AG04450 (cell line): Measurements from ENCODE around the gene RAPGEF3. TPM values are rescaled to one million over a fixed set of nuclear protein-coding genes. Genes with fewer than 3 reads are reported as not detected.

ENCODE experiments used
- CTCF ChIA-PET: fragments of 300-600, 350-600 bp; formaldehyde crosslinking; extraction: SDS; loops from one replicate; lab custom pipeline; 2022; ENCODE audit warnings: antibody characterized with exemption, inconsistent platforms; lab: Charles Lee
- POLR2A ChIA-PET: fragments of 350-600 bp; formaldehyde crosslinking; extraction: SDS; loops from one replicate; lab custom pipeline; 2021; ENCODE audit warnings: antibody characterized with exemption, inconsistent platforms; lab: Yijun Ruan, JAX
- DNase-seq: peaks from one replicate; pipeline ENCODE4 v3.0.0-alpha.2; 2011; ENCODE audit warnings: low read depth, low spot score
- H3K27ac ChIP-seq: one replicate; pipeline ENCODE4 v1.5.1; 2012; ENCODE audit warnings: low read depth, low read length, control low read depth
- H3K27me3 ChIP-seq: one replicate; pipeline ENCODE4 v1.6.0; 2012; ENCODE audit warnings: low read length; ENCODE audit not compliant: control insufficient read depth, insufficient read depth
- H3K4me3 ChIP-seq: 2 replicates; pipeline ENCODE4 v1.5.1; 2011; ENCODE audit warnings: mild to moderate bottlenecking, low read depth, low read length, control low read depth
- H3K9me3 ChIP-seq: 2 replicates; pipeline ENCODE4 v1.5.1; 2012; ENCODE audit warnings: low read length; ENCODE audit not compliant: control insufficient read depth, insufficient read depth
- polyA plus RNA-seq: library from polyadenylated mRNA; depleted of rRNA; stranded (reverse); fragments of >200 nt; gene quantifications from 2 replicates; pipeline ENCODE4 v1.2.3, GENCODE V29; 2011
- TF ChIP-seq, protein P1 (sequence below): IDR thresholded peaks from 2 replicates; pipeline ENCODE4 v1.5.1; 2011; ENCODE audit warnings: low read depth, low read length, control low read depth, inconsistent platforms

Gene RAPGEF3
- polyA plus RNA-seq, 1 experiment, result 1.7 TPM

DNA sequence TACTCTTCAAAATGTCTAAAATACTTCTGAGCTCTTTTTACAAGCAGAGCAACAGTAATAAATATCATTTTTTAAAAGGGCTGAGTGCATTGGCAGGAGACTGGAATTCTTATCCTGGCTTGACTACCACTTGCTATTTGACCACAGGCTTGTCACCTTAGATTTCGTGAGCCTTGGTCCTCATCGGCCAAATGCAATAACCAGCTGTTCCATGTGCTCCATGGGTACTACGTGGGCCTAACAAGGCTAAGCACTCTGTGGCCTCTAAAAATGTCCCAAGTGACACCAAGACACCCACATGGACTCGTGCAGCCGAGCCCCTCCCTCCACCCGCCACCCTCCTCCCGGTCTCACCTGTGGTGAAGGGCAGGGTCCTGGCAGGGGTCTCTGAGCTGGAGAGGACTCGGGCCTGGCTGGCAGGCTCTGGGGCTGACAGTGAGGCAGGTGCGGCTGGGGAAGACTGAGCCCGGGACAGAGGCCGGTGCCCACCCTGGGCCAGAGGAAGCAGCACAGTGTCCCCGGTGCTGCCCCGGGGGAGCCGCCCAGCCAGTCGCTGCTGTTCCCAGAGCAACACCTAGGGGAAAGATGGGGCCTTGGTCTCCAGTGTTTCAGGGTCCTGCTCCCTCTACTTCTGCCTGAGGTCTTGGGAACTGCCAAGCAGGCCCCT, 34.5 kb upstream of the RAPGEF3 start:
- no peak overlapping the region for H3K27ac ChIP-seq
- no peak overlapping the region for H3K4me3 ChIP-seq
- ChIA-PET CTCF (interaction anchor here (0.9 to 2.7 kb wide), 4 partner anchors 9 to 48 kb away, joined by 3 to 15 read pairs (median 4); no protein-coding TSS in a partner anchor), POLR2A (no interaction called here)
- no peak for DNase-seq
- H3K9me3 ChIP-seq, result no peaks in the 10 kb centered on the region; the same call in 1 of the 2 replicates
- H3K27me3 ChIP-seq, result no peaks in the 10 kb centered on the region
- TF ChIP-seq, protein P1, sequence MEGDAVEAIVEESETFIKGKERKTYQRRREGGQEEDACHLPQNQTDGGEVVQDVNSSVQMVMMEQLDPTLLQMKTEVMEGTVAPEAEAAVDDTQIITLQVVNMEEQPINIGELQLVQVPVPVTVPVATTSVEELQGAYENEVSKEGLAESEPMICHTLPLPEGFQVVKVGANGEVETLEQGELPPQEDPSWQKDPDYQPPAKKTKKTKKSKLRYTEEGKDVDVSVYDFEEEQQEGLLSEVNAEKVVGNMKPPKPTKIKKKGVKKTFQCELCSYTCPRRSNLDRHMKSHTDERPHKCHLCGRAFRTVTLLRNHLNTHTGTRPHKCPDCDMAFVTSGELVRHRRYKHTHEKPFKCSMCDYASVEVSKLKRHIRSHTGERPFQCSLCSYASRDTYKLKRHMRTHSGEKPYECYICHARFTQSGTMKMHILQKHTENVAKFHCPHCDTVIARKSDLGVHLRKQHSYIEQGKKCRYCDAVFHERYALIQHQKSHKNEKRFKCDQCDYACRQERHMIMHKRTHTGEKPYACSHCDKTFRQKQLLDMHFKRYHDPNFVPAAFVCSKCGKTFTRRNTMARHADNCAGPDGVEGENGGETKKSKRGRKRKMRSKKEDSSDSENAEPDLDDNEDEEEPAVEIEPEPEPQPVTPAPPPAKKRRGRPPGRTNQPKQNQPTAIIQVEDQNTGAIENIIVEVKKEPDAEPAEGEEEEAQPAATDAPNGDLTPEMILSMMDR, result no peak

DNA sequence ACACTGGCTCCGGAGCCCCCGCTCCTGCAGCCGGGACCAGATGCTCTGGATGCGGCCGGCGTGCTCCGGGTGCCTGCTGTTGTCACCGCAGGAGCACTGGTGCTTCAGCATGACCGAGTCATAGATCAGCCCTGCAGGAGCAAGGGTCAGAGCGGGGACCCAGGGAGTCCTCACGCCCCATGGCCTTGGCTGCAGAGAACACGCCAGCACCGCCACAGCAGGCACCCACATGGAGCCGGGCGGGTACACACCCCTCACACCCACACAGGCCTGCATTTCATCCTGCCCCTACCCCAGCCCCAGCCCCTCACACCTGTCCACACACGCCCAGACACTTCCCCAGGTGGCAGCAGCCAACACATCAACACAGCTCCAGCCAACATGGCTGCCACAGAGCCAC, 33.2 kb upstream of the RAPGEF3 start:
- Histone ChIP-seq H3K9me3 (no peaks in the 10 kb centered on the region; the same call in 1 of the 2 replicates), H3K4me3 (no peak overlapping the region), H3K27ac (no peak overlapping the region), H3K27me3 (no peaks in the 10 kb centered on the region)
- POLR2A ChIA-PET, result no interaction called here
- no peak for DNase-seq
- CTCF ChIA-PET, result interaction anchor here (1.0 to 2.7 kb wide), 3 partner anchors 46 to 171 kb away, joined by 3 to 15 read pairs (median 3); no protein-coding TSS in a partner anchor
- TF ChIP-seq, protein P1, result no peak

DNA sequence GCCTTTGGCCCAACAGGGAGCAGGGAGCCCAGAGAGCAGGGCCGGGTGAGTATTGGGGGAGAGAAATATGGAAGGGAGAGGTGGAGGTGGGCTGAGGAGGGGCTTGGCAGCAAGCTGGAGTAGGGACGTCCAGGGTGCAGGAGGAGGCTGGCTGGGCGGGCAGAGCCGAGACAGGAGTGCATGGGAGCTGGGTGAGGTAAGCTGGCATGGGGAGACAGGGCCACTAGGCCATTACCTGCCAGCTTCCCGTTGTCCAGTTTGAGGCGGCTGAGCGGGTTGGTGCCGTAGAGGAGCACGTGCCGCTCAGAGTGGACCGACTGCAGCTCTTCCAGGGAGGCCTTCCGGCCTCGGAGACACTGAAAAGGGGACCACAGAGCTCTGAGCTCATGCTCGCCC, 32.7 kb upstream of the RAPGEF3 start:
- POLR2A ChIA-PET, result no interaction called here
- TF ChIP-seq, protein P1, result no peak

DNA sequence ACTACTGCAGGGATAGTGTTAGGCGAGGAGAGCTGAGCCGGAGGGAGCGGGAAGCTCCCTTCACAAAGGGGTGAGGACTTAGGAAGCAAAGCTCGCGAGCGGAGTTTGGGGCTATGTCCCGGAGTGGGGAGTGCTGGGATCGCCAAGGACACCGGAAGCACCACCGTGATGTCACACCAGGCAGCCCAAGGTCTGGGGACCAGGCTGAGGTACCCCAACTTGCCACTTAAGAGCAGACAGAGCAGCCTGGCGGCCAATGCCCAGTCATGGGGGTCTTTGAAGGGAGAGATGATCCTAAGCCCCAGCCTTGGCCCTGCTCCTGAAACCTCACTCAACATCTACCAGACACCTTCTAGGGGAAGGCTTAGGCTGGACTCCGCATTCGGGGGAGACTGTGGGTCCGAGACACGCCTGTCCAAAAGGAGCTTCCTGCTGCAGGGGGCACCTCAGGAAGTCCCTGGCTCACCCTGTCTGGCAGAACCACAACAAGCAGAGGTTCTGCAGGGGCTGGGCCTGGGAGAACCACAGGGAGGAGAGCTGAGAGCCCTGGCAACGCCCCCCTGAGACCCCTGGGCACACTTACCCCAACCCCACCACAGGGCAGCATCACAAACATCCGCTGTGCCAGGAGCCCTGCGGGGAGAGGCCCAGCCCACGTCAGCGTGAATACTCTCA, 32.1 kb upstream of the RAPGEF3 start:
- H3K9me3 ChIP-seq, result no peaks in the 10 kb centered on the region
- no peaks in the 10 kb centered on the region for H3K27me3 ChIP-seq
- H3K4me3 ChIP-seq, result no peak overlapping the region
- no peak overlapping the region for H3K27ac ChIP-seq
- ChIA-PET POLR2A (no interaction called here), CTCF (interaction anchor here (1.2 to 2.7 kb wide), 2 partner anchors 12 to 47 kb away, joined by 5 to 15 read pairs; no protein-coding TSS in a partner anchor)
- TF ChIP-seq, protein P1, result no peak
- DNase-seq, result no peak

More for the DNA sequence above, 32.7 kb upstream of the RAPGEF3 start:
- H3K27me3 ChIP-seq, result no peaks in the 10 kb centered on the region
- CTCF ChIA-PET, result interaction anchor here (1.1 to 2.7 kb wide), 2 partner anchors 47 to 172 kb away, joined by 3 to 15 read pairs; no protein-coding TSS in a partner anchor
- H3K27ac ChIP-seq, result no peak overlapping the region
- no peaks in the 10 kb centered on the region; the same call in 1 of the 2 replicates for H3K9me3 ChIP-seq
- no peak overlapping the region for H3K4me3 ChIP-seq
- no peak for DNase-seq
